HCT116 (cell line): Measurements from ENCODE around the gene B3GALT6. TPM values are rescaled to one million over a fixed set of nuclear protein-coding genes. Genes with fewer than 3 reads are reported as not detected.

ENCODE experiments used
- CBX3 ChIP-seq: IDR thresholded peaks from 2 replicates; pipeline ENCODE4 v1.6.1; 2012; ENCODE audit warnings: low read depth
- CEBPB ChIP-seq: IDR thresholded peaks from 2 replicates; pipeline ENCODE4 v1.6.1; 2012; ENCODE audit warnings: low read depth
- EGR1 ChIP-seq: IDR thresholded peaks from 2 replicates; pipeline ENCODE4 v1.6.1; 2012; ENCODE audit warnings: low read depth
- ELF1 ChIP-seq: IDR thresholded peaks from 2 replicates; pipeline ENCODE4 v1.6.1; 2012; ENCODE audit warnings: low read depth, borderline replicate concordance
- EZH2phosphoT487 ChIP-seq: fragments of 200-600 bp; IDR thresholded peaks from 2 replicates; pipeline ENCODE4 v1.6.1; 2018; ENCODE audit warnings: antibody characterized with exemption, borderline replicate concordance
- FOSL1 ChIP-seq: IDR thresholded peaks from 2 replicates; pipeline ENCODE4 v1.6.1; 2012; ENCODE audit warnings: low read depth
- POLR2A ChIP-seq: IDR thresholded peaks from 2 replicates; pipeline ENCODE4 v1.7.0; 2011; ENCODE audit warnings: borderline replicate concordance; ENCODE audit not compliant: insufficient read depth, insufficient read length; ENCODE audit errors: extremely low read depth
- RAD21 ChIP-seq: IDR thresholded peaks from 2 replicates; pipeline ENCODE4 v1.6.1; 2012; ENCODE audit warnings: low read depth, mild to moderate bottlenecking
- SP1 ChIP-seq: IDR thresholded peaks from 2 replicates; pipeline ENCODE4 v1.6.1; 2012; ENCODE audit warnings: low read depth
- YY1 ChIP-seq: IDR thresholded peaks from 2 replicates; pipeline ENCODE4 v1.6.1; 2011; ENCODE audit warnings: low read length, low read depth, moderate library complexity, mild to moderate bottlenecking; ENCODE audit not compliant: insufficient replicate concordance; ENCODE audit errors: extremely low read depth
- ZFX ChIP-seq: fragments of 450-650 bp; IDR thresholded peaks from 2 replicates; pipeline ENCODE4 v1.6.1; 2017
- ZNF274 ChIP-seq: fragments of 200-500 bp; sonication (Bioruptor generic); IDR thresholded peaks from 2 replicates; pipeline ENCODE4 v1.6.1; 2014; ENCODE audit warnings: mild to moderate bottlenecking, low read depth, low read length, inconsistent platforms
- total RNA-seq: library from RNA; stranded (reverse); gene quantifications from one replicate; pipeline ENCODE4 v1.2.1, GENCODE V29; 2021; ENCODE audit not compliant: unreplicated experiment
- TF ChIP-seq, protein P1 (sequence below): IDR thresholded peaks from 2 replicates; pipeline ENCODE4 v1.6.1; 2012
- TF ChIP-seq, protein P2 (sequence below): IDR thresholded peaks from 2 replicates; pipeline ENCODE4 v1.6.1; 2011; ENCODE audit warnings: mild to moderate bottlenecking, low read length, moderate library complexity; ENCODE audit not compliant: insufficient replicate concordance; ENCODE audit errors: extremely low read depth

Gene B3GALT6
- total RNA-seq, 1 experiment from 2014 or later = 16.3 TPM

DNA sequence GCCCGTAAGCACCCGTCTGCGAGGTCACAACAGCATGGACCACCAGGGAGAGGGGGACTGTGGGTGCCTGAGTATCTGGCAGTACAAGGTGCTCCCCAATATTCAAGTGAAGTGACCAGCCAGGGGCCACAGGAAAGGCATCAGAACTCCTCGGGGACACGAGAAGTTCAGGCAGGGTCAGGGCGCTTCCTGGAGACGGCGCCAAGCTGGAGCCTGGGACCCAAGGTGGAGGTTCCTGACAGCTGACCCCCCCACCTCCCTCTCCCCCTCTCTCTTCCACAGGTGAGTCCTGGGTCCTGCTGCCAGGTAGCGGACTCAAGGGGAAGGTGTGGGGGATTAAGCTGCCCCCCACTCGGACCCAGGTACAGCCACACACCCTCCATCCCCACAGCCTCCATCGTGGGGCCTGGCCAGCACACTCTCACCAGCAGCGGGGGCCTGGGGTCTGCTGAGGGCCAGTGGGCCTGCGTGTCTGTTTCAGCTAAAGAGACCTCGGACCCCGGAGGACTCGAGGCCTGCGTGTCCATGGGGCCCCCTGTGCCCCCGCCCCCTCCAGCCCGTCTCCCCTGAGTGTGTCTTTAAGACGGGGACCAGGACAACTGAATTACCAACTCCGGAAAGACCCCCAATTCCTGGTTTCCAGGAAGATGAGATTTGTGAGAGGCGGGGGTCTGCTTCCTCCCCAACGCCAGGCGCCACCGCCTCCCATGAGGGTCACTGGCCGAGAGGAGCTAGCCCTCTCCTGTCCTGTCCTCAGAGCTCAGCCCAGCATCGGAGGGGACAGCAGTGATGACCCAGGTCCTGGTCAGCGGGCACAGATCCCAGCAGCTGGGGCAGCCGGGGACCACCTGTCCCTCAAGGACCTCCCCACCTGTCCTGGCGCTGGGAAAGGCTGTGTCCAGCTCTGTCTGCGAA is 31.8 kb upstream of the B3GALT6 start (continued):
- TF ChIP-seq, protein P1, sequence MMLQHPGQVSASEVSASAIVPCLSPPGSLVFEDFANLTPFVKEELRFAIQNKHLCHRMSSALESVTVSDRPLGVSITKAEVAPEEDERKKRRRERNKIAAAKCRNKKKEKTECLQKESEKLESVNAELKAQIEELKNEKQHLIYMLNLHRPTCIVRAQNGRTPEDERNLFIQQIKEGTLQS = no peak
- TF ChIP-seq YY1 (no peak), CBX3 (no peak), CEBPB (no peak), SP1 (no peak), ZNF274 (no peak), EGR1 (no peak), FOSL1 (no peak), POLR2A (no peak), ELF1 (no peak), ZFX (no peak), RAD21 (no peak), EZH2phosphoT487 (no peak)
- TF ChIP-seq, protein P2, sequence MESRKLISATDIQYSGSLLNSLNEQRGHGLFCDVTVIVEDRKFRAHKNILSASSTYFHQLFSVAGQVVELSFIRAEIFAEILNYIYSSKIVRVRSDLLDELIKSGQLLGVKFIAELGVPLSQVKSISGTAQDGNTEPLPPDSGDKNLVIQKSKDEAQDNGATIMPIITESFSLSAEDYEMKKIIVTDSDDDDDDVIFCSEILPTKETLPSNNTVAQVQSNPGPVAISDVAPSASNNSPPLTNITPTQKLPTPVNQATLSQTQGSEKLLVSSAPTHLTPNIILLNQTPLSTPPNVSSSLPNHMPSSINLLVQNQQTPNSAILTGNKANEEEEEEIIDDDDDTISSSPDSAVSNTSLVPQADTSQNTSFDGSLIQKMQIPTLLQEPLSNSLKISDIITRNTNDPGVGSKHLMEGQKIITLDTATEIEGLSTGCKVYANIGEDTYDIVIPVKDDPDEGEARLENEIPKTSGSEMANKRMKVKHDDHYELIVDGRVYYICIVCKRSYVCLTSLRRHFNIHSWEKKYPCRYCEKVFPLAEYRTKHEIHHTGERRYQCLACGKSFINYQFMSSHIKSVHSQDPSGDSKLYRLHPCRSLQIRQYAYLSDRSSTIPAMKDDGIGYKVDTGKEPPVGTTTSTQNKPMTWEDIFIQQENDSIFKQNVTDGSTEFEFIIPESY = no peak
- TF ChIP-seq, all 23 proteins: peak for 0
